ENCODE data around the gene ALG2.

DNA sequence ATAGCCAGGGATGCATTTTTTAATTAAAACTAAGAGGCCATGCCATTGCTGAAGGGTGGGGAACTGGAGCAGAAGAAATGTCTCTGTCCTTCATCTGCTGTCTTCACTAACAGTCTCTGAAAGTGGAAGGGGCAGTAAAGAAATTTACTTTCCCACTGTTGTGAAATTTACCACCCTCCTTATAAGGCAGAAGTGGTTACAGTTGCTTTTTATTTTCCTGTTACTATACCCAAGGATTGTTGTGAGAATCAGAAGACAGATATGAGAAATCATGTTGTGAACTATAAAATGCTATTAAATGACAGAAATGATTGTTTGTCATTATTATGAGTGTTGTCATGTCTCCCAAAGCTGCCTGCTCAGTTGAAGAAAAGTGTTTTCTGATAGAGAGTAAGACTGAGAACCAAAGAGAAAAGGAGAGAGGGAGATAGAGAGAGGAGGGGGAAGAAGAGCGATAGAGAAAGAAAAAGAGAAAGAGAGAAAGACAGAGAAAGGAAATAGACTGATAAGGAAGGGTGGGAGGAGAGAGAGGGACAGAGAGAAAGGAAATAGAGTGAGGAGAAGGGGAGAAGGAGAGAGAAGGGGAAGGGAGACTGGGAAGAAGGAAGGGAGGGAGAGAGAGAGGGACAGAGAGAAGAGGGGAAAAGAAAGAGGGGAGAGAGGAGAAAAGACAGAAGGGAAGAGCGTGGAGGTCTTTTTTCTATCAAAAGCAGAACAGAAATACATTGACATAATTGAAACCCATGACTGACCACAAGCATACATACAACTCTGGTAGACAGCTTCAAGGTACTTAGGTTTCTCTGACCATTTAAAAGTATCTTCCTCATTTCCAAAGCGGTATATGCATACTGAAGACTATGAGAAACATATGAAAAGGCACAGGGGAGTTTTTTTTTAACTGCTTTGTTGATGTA lies 22.9 kb upstream of the ALG2 start:
- TF ChIP-seq TCF7L2 (IDR thresholded peaks at IDR 0.05; ENCODE audit: low read depth, low read length) = no peak
- no peak for TF ChIP-seq POLR2AphosphoS2 (IDR thresholded peaks at IDR 0.05; ENCODE audit: low read length)
- no peak for TF ChIP-seq ZNF175 (CRISPR knock-in tag; IDR thresholded peaks at IDR 0.05; ENCODE audit: low read depth)
